GM19193 (cell line): ENCODE measurements around the gene RNF125.

Source experiments
- POLR2A ChIP-seq: IDR thresholded peaks from 4 replicates; pipeline ENCODE4 v1.6.1; 2011; ENCODE audit not compliant: insufficient read depth, insufficient read length; ENCODE audit errors: extremely low read depth

Gene RNF125

GRCh38 chr18:32104516-32104915, 85.9 kb downstream of the RNF125 start:
- TF ChIP-seq POLR2A: no peak

- no peak for TF ChIP-seq POLR2A
These were observed 91.4 kb downstream of the RNF125 start for GRCh38 chr18:32110005-32110404.

GRCh38 chr18:32111706-32112105, 93.1 kb downstream of the RNF125 start:
- TF ChIP-seq POLR2A: no peak

GRCh38 chr18:32112826-32113225, 94.2 kb downstream of the RNF125 start:
- no peak for TF ChIP-seq POLR2A

GRCh38 chr18:32114293-32114942, 95.8 kb downstream of the RNF125 start:
- no peak for TF ChIP-seq POLR2A

GRCh38 chr18:32122039-32122438, 103.4 kb downstream of the RNF125 start:
- no peak for TF ChIP-seq POLR2A
